ENCODE data around the gene CD180.
A peak's percentile ranks its signal among the peaks of the same experiment; 100 is the strongest.

Gene CD180

DNA sequence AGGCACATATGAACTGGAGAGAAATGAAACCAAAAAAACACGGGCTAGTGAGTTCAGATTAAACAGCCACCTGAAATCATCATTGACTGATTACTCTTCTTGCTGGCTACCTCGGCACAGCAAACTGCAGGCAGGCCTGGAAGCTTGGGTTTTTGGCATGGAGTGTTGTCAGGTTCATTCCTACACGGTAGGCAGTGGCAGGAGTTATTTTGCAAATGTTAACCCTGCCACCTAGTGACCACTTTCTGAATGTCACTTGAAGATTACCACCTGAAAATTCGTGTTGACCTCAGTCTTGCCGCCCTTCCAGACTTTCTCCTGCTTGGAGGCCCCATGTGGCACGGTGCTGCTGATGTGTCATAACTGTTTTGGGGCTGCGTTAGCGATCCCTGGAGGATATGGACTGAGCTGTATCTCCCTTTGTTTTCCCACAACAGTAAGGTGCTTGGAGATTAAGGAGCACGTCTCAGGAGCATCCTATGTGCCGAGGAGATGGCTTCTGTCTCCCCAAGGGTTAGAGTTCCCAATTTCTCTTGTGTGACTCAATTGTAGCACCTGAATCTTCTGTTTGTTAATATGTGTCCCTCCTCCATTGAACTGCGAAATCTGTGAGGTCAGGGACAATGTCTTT, 12.7 kb upstream of the CD180 start:
- peak; percentile 84 for DNase-seq

DNA sequence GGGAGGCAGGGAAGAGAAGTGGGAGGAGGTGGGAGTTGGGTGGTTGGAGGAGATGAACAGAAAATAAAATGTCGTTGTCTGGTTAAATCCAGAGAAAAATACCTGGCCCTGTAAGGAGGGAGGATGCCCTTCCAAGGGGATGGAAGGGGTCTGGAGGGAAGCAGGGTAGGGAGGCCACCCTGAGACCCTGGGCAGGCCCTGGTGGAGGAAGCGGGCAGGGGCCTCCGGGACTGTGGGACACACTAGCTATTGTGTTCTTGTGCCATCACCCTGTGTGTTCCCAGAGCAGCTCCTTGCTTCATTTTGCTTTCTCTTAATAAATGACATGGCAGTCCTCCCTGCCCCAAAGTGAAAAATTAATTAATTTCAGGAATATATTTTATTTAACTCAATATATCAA, 11.8 kb upstream of the CD180 start:
- DNase-seq = no peak

DNA sequence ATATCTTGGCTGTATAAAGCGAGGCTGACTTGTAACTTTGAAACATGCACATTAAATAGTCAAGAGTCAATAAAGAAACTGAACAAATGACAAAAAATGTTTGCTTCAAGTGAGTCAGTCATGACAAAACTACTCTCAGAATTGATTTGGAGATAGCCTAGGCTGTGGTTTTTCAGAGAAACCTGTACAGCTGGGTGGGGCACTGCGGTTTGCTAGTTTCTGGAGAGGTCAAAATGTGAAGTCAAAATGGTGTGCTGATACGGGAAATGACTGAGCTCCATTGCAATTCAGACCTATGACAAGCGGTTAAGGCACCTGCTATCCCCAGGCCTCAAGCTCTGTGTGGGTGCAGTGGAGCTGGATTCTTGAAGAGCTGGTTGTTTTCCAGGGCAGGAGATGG, 10.3 kb upstream of the CD180 start:
- no peak for DNase-seq

DNA sequence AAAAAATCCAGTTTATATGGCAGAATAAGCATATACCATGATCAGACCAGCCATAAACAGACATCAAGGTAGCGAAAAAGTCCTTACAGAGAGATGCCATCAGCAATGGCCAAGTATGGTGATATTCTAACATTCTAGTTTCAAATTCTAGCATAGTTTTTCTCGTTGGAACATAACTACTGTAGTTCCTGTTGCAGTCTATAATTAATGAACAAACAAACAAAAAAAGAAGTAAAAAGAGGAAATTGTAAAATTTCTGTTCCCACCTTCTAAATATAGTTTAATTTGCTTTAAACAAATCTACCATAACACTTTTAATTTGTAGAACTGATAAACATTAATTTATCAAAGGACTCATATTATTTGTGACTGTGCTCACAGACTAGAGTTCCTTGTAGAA, 9.9 kb upstream of the CD180 start:
- no peak for DNase-seq

DNA sequence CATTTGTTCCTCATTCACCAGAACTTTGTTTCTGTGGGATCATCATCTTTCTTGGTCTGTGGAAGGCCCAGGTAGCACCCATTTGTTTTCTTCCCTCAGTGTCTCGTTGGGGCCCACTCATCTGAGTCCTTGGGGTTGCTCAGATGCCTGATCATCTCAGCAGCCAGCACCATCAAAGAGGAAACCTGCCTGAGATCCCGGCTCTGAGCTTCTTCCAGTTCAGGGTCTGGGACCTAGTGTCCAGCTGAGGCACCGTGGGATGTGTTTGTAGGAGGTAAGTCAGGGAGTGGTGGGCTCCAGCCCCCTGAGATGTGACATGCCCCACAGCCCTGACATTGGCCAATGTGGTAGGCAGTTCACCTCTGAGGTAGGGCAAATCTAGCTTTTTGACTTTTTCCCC, 9.4 kb upstream of the CD180 start:
- no peak for DNase-seq

DNA sequence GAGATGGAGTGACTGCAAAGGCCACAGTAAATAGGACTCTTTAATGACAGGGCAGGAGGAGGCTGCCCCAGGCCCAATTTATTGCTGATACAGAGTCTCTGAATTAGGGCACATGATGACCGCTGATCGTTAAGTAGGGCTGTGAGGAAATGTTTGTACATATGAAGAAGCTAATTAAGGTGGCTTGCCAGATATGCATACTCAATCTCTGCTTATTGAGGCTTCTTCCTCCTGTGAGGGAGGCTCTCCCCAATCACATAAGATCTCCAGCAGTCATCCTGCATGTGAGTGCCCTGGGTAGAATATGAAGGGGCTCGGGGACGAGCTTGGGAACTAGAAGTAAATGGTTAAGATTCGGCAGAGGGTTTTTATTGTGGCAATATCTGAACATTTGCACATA, 8.2 kb upstream of the CD180 start:
- DNase-seq = no peak

DNA sequence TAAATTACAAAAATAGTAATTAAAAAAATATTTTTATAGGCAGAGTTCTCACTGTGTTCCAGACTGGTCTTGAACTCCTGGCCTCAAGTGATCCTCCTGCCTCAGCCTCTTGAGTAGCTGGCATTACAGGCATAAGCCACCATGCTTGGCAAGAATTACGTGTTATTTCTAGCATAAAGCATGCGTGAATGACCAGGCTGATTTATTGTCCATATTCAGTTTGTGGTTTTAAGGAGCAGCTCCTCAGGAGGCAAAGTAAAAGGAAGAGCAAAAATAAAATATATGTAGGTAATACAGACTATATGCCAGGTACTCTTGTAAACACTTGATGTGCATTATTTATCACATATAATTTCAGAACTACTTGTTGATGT, 7.1 kb upstream of the CD180 start:
- DNase-seq = no peak

DNA sequence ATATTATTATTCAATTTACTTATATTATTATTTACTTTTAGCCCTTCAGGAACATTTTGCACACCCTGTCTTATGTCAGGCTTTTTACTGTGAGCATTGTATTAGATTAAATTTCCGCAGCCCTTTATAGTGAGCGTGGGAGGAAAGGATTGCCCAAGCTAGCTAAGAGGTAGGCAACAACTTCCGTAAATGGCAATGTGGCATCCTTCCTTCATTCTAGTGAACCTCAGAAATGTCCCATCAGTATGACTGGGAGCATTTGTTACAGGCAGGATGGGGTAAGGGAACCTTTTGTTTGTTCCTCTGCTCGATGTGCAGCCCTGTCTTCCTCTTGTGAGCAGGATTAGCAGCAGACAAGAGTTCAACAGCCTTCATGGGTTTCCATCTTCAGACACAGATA, 6.2 kb upstream of the CD180 start:
- DNase-seq = no peak

DNA sequence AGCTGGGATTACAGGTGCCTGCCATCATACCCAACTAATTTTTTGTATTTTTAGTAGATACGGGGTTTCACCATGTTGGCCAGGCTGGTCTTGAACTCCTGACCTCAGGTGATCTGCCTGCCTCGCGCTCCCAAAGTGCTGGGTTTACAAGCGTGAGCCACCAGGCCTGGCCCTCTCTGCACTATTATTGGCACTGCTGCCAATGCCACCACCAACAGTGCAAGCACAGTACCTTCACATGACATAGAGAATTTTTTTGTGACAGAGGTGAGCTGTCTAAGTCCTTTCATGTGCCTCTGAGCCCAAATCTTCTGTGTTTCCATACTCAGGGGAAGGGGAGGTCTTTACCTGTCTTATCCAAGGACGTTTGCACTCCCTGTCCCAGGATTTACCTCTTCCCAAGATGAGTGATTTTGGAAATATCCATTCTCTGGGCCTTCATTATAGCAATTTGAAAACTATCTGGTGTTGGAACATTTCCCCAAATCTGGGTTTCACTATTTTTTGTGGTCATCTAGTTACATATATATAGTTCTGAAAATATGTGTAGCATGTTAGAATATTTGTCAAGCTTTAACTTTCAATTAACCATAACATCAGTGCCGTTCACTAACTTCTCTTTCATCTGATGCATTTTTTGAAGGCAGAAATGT, 5.4 kb upstream of the CD180 start:
- DNase-seq = no peak

DNA sequence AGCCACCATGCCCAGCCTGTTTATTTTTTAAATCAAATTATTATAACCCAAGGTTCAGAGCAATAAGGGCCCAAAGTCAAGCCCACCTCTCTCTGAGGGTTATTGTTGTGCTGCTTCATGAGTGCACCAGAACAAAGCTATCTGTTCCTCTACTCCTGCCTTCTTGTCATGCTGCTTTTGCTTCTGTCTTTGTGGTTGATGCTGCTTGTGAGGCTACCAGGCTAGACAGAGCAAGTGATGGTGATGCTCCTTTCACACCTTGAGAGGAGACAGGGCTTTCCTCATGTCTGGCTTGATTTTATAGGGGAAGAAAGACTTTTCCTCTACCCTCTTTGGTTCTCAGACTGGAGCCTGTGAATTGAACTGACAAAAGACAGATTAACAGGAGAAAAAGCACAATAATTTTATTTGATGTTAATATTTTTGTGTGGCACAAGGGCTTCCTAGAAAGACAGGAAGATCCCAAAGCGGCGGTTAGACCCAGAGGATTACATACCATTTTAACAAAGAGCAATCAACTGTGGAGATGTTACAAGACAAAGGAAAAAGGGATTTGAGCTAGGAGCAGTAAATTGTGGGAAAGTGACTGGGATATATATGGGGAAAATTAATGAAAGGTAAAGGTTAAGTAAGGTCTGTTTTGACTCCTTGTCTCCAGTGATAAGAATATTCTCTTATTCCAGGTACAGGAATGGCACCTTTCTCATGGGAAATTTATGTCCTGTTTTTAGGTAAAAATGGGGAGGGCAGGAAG, 4.4 kb upstream of the CD180 start:
- no peak for DNase-seq

DNA sequence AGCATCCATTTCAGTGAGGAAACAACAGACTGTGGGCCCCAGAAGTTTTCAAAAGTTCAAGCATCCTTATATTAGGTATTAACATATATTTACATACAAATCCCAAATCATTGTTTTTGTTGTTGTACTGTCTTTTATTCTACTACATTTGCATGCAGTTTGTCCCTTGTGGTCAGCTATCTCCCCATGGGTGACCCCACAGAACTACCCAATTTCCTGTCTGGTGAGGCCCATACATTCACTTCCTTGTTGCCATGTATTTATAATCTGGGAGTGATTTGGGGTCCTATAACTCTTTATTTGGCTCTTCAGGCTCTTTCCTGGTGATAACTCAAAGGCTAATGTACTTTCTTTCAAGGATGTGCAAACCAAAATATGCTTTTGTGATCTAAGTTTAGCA, 3.3 kb upstream of the CD180 start:
- no peak for DNase-seq

DNA sequence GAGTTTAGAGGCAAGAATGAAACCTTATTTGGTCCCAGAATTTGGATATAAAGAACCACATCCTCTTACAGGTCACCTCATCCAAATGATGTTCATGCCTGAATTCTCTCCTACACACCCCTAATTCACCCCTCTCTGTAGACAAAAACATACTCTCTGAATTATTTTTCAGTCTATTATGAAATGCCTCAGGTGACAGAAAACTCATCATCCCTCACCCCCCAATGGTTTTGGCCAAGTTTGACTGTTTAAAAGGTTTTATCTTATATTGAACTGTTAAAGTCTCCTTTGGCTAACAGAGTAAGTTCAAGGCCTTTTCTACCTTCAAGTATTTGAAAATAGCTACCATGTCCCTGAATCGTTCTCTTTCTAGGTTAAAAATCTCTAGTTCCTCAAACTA, 2.3 kb upstream of the CD180 start:
- no peak for DNase-seq

DNA sequence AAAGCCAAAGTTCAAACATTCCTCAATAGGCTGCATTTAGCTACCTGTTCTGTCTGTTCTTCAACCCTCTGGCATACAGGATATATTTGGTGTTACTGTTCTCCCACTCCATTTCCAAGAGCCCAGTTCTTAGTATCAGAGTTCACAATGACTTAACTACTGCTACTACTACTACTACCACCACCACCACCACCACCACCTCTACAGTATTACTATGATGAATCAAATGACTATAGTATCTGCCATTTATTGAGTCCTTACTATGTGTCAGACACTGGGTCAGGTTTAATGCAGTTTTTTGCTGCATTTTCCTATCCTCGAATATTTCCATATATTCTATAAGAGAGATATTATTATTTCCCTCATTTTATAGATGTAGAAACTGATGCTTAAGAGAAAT, 937 bp upstream of the CD180 start:
- DNase-seq = no peak

DNA sequence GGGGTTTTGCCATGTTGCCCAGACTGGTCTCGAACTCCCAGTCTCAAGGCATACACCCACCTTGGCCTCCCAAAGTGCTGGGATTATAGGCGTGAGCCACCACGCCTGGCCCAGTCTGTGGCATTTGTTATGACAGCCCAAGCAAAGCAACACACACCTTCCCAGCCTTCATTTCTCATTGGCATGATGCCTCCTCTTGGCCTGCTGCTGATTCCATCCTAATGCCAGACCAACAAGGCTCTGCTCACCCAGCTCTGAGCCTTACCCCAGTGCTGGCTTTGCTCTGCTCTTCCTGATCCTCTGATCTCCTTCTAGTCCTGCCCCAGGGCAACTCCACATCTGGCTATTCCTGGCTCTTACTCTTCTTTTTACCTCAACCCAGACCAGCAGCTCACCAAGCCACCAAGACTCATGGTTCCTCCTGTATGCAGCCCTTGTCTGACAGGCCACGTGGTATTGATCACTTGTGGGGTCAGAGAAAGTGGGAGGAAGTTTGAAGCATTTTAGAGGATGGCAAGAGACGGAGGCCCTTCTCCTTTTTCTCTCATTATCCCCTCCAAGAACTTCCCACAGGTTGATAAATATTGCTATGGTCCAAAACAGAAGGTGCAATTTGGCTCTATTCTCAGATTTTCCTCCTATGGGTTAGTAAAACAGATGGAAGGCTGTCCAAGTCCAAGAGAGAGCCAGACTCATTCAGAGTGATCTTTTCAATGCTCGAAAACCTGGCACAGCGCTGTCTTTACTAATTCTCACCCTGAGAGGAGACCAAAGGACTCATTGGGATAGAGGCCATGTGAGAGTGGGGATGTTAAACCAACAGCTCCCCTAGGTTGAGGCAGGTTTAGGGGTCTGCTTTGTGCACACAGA, 958 bp downstream of the CD180 start:
- no peak for DNase-seq

DNA sequence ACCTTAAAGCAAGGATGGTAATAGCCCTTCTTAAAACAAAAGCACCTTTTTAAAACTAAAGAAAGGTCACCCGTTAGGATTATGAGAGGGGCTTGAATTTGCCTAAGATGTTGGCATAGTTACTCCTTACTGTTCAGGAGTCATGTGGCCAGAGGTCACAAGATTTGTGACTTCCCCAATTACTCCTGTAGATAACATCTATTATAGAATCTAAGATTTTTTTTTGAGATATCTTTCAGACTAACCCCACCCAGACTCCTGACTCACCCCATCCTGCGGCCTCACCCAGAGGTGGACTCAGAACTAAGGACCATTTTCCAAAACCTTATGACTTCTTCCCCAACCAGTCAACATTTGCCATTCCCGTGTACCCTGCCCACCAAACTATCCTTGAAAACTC, 2.4 kb downstream of the CD180 start:
- no peak for DNase-seq

DNA sequence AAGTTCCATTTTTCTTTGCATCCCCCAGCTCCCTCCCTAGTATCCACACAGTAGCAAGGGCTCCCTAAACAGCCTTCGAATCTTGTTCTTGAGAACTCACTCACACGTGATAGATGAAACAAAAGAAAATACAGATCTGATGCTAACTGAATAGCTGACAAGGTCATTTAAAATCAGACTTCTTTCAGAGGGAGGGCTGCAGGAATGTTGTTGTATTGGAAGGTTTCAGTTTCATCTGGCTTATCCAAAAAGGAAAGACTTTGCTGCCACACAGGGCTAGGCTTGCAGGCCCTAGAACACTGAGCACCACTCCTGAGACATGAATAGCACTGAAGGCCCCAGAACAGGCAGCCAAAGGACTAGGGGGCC, 3.2 kb downstream of the CD180 start:
- no peak for DNase-seq

DNA sequence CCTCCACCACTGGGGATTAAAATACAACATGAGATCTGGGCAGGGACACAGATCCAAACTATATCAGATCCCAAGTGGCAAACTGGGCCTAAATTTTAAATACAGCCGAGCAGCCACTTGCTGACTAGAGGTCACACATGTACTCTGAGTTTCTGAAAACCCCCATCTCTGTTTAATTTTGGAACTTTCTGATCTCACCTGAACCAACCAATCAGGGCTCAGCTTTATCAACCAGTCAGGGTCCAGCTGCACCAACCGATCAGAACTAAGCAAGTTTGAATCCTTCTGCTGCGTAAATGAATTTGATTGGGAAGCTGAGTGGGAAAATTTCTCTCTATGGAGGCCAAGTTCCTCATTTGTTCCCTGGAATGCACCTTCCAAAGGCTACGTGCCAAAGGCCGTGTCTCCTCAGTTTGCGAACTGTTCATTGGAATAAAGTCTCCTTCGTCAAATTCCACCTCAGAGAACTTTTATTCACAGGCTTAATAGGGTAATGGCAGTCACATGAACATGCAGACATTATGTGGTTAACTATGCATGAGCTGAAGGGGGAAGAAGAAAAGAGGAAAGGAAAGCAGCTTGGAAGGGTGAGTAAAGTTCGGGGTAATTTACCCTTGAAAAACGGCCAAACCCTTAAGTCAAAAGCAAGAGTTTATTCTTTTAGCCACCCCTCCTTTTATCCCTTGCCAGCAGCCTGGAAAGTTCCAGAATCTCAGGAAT, 3.7 kb downstream of the CD180 start:
- DNase-seq = no peak

DNA sequence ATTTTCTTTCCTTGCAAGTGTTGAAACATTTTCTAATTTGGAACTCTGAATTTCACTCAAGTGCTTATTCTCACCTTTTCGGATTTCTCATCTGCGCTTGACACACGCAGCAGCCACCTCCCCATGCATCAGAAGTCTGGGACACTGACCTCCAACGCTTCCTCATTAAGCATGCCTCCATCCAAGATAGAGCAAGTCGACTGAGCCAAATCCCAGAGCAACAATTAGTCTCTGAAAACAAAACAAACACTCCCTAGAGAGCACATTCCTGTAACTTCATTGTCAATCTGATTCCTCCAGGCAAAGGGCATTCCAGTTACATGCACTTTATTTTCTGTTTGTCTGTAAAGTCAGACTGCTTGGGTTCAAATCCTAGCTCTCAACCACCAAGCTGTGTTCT, 5.7 kb downstream of the CD180 start:
- no peak for DNase-seq

DNA sequence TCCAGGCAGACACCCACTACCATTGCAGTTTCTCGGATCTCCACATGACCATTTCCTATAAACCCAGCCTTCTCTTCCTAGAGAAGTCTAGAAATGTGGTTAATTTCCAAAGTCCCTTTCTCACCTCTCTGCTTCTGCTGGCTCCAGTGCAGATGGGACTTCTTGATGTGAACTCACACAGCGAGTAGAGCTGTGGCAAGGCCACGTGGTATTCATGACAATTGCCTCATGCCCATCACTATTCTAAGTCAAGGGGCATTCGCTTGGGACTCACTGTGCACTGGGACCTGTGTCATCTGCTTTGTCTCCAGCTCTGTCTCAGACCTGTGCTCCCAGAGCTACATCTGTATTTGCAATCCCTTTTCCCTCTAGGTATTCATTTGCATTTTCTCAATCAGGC, 6.2 kb downstream of the CD180 start:
- no peak for DNase-seq

DNA sequence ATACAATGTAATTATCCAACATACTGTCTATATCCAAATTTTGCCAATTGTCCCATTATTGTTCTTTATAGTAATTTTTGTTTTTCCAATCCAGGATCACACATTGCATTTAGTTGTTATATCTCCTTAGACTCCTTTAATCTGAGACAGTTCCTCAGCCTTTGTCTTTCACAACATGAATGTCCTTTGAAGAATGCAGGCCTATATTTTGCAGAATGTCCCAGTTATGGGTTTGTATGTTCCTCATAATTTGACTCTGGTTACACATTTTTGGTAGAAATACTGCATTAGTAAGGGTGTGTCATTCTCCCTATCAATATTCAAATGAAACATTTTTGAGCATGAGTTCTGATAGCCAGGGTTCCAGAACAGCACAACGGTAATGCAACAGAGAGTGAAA, 6.7 kb downstream of the CD180 start:
- no peak for DNase-seq

DNA sequence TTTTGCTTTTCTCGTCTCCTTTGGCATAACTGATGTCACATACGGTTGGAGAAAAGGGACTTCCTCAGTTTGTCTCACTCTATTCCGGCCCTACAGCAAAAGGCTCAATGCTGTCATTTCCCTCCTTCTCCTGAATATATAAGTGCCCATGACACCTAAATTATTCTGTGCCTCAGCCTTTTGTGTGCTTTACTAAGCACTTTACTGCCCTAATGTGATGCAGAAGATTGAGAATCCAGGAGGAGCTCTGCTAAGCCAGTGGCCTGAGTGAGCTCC, 7.6 kb downstream of the CD180 start:
- DNase-seq = no peak

DNA sequence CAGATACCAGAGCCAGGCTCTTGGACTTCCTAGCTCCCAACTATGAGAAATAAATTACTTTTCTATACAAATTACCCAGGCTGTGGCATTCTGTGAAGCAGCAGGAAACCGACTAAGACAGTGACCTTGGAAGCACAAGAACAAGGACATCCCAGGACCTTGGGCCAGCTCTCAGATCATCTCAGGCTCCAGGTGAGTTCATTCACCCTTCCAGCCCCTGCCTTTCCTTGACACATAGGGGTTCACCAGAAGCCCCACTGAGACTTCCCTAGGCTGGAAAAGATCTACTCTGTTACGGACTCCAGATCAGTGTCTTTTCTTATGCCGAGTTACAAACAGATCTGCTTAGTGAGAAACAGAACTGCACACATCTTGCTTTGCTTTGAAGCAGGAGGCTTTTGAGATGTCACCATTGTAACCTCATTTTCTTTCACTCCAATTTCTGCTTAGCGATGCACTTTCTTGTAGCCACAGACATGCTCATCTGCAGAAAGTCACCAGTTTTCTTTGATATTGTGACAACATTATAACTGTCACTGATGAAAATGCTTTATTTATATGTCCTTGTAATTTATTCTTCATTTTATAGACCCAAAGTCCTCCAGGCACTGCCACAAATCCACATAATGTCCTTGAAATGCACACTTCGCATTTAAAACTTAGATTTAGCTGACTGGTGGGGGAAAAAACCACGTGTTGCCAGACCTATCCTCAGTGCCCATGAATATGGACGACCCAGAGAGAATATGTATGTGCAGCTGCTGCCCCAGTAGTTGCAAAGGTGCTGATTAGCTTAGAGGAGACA, 8.1 kb downstream of the CD180 start:
- no peak for DNase-seq

Data from retina (tissue), 1 donor.